Panc1 (cell line): ENCODE results near the gene PTPRR.

ENCODE experiments used
- CTCF ChIP-seq: fragments of 450-650 bp; IDR thresholded peaks from 2 replicates; pipeline ENCODE4 v1.5.1; 2017; ENCODE audit warnings: mild to moderate bottlenecking
- POLR2AphosphoS5 ChIP-seq: IDR thresholded peaks from 2 replicates; pipeline ENCODE4 v1.6.1; 2012; ENCODE audit warnings: mild to moderate bottlenecking, low read depth, low read length, moderate library complexity
- REST ChIP-seq, 2 experiments: IDR thresholded peaks; 2 replicates each; pipeline ENCODE4 v1.6.1; 2011 to 2012; ENCODE audit warnings: low read depth in 2 of 2, control low read depth in 1 of 2, low read length in 1 of 2, mild to moderate bottlenecking in 1 of 2, moderate library complexity in 1 of 2; ENCODE audit not compliant: insufficient read depth in 1 of 2

GRCh38 chr12:70698345-70698744 is 222.2 kb downstream of the PTPRR start:
- TF ChIP-seq CTCF (no peak), POLR2AphosphoS5 (no peak), REST (IDR thresholded peaks at IDR 0.05; ENCODE audit: insufficient read depth in 1 of 2, low read depth in 2 of 2, low read length in 1 of 2) (no peak)
